Stimulated activated CD4-positive, alpha-beta T cell treated with anti-CD3 and anti-CD28 coated beads, Interleukin-1b, Interleukin-23, amount 100 ng/mL, for 24 hours (primary cell): ENCODE data around the gene MYL11.
"Not testable (repeated sequence)": the region's sequence is repeated elsewhere in the genome, so short reads cannot be mapped to it uniquely, and the experiment has no call there.

ENCODE experiments used
- DNase-seq, 4 experiments: peaks; one replicate each; pipeline ENCODE4 v3.0.0-alpha.2; 2020; ENCODE audit warnings: low read depth in 4 of 4, low spot score in 1 of 4

Gene MYL11, protein sequence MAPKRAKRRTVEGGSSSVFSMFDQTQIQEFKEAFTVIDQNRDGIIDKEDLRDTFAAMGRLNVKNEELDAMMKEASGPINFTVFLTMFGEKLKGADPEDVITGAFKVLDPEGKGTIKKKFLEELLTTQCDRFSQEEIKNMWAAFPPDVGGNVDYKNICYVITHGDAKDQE

GRCh38 chr16:30374538-30374937, at the start of gene MYL11:
TSS of gene MYL11 (plus strand) at chr16:30374802. CDS start at chr16:30374858, 56 bp downstream.
- DNase-seq = no peak

- peak; percentile 50 to 78 (median 64) for DNase-seq
These were observed 40.1 kb upstream of the MYL11 start for GRCh38 chr16:30334473-30334989.

DNA sequence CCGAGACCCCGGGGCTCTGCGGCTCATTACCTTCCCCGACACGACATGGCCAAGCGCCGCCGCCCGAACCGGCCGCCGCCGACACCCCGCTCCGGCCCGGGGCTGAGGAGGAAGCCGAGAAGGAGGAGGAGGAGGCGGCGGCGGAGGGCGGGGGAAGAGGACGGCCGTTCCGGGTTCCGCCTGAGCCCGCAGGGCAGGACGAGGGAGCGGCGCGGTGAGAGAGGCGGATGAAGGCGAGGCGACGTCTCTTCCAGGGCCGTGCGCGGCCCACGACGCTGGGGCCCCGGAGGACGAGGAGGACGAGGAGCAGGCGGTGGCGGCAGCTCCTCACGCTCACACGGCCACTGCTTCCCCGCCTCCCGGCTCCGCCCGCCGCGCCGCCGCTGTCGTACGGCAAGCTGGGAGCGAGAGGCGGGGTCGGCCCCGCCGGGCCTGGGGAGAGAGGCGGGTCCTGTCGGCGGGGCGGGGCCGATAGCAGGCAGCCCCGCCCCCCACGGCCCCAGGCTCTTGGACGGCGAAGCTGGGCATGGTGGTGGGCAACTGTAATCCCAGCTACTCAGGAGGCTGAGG, 39.5 kb upstream of the MYL11 start:
- peak; percentile 58 to 79 (median 66) for DNase-seq

DNA sequence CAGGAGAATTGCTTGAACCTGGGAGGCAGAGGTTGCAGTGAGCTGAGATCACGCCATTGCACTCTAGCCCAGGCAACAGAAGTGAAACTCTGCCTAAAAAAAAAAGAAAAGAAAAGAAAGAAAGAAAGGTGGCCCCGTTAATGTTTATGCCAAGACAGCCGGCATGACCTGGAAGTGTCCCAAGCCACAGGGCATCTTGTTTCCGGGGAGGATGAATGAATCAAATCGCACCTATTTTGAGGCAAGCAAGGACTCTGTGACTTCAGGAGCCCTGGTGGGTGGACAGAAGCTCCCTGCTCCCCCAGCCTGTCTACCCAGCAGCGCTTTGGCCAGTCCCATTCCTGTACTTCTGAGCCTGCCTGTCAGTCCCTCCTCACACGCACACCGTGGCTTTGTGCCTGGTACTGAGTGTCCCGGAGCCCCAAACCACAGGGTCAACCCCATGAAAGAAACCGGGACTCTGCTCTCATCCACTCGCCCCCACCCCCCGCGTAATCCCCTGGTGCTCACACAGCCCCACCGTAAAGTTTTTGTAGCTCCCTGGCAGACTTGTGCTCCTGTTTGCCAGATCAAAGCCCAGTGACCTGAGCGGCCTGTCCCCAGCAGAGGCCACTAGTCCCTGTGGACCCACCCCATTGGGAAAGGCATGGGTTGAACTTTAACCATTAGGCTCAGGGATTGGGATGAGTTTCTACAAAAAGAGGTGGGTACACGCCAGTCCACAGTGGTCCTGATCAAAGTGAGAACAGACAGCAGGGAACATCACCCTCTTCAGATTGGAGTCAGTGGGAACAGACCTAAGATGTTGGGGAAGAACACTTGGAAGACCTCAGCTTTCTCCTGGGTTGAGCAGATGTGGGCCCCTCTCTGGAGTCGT, 38.8 kb upstream of the MYL11 start:
- no peak for DNase-seq

DNA sequence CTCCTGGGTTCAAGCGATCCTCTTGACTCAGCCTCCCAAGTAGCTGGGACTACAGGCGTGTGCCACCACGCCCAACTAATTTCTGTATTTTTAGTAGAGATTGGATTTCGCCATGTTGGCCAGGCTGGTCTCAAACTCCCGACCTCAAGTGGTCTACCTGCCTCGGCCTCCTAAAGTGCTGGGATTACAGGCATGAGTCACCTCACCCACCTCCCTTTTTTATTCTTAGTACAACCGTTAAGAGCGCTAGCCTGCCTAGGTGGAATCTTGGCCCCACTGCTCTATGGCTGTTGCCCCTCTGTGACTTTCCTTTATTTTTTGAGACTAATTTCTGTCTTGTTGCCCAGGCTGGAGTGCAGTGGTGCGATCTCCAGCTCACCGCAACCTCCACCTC, 36.6 kb upstream of the MYL11 start:
- not testable (repeated sequence) for DNase-seq

GRCh38 chr16:30338715-30339114, 35.9 kb upstream of the MYL11 start:
- not testable (repeated sequence) for DNase-seq

DNA sequence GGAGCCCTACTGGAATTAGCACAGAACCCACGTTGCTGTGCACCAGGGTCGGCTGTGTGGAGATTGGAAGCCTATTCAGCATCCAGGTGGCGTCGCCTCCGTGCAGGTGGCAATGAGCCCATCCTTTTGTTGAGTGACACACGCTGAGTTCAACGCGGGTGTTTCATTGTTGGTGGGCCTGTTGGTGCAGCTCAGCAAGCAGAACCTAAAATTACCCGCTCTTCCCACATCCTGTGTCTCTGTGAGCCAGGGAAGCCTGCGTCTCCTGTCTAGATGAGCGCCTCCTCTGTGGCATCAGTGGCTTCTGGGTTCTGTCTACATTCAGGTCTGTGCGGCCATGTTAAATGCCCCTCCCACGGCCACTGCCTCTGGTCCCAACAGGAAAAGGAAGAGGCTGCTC, 34.0 kb upstream of the MYL11 start:
- no peak for DNase-seq

GRCh38 chr16:30341971-30342370, 32.6 kb upstream of the MYL11 start:
- not testable (repeated sequence) for DNase-seq

- no peak for DNase-seq
These were observed 31.7 kb upstream of the MYL11 start for GRCh38 chr16:30342751-30343490.

DNA sequence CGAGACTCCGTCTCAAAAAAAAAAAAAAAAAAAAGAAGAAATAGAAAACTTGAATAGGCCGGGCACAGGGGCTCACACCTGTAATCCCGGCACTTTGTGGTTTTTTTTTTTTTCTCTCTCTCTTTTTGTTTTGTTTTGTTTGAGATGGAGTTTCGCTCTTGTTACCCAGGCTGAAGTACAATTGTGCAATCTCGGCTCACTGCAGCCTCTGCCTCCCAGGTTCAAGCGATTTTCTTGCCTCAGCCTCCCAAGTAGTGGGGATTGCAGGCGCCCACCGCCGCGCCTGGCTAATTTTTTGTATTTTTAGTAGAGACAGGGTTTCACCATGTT, 31.1 kb upstream of the MYL11 start:
- not testable (repeated sequence) for DNase-seq

DNA sequence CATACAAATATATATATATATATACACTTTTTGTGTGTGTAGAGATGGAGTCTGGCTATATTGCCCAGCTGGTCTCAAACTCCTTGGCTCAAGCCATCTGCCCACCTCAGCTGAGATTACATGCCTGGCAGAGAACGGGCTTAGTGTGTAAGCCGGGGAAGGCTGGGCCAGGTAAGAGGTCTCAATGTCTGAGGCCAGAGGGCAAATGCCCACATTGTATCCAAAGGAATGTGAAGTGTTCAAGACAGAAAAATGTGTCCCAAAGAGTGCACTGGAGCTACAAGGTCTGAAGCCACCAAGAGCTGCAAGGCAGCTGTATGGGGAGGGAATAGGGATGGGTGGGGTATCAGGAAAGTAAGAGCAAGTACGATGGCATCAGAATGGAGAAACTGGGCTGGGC, 28.3 kb upstream of the MYL11 start:
- no peak for DNase-seq

DNA sequence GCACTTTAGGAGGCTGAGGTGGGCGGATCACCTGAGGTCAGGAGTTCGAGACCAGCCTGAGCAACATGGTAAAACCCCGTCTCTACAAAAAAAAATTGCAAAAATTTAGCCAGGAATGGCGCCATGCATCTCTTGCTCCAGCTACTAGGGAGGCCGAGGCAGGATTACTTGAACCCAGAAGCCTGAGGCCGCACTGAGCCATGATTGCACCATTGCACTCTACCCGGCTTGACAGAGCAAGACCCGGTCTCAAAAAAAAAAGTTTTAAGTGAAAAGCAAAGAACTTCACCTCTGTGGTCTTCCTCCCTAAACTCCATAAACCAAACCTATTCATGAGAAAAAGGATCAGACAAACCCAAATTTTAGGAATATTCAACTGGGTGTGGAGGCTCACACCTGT, 26.5 kb upstream of the MYL11 start:
- no peak for DNase-seq

DNA sequence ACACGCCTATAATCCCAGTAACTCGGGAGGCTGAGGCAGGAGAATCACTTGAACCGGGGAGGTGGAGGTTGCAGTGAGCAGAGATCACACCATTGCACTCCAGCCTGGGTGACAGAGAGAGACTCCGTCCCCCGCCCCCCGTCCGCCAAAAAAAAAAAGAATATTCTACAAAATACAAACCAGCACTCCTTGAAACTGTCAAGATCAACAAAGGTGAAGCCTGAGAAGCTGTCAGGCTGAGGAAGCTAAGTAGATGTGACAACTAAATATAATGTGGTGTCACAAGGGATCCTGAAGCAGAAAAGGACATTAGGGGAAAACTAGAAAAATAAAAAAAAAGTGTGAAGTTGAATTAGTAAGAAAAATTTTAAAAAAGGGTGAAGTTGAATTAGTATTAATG, 25.7 kb upstream of the MYL11 start:
- no peak for DNase-seq

GRCh38 chr16:30349675-30350074, 24.9 kb upstream of the MYL11 start:
- no peak for DNase-seq

DNA sequence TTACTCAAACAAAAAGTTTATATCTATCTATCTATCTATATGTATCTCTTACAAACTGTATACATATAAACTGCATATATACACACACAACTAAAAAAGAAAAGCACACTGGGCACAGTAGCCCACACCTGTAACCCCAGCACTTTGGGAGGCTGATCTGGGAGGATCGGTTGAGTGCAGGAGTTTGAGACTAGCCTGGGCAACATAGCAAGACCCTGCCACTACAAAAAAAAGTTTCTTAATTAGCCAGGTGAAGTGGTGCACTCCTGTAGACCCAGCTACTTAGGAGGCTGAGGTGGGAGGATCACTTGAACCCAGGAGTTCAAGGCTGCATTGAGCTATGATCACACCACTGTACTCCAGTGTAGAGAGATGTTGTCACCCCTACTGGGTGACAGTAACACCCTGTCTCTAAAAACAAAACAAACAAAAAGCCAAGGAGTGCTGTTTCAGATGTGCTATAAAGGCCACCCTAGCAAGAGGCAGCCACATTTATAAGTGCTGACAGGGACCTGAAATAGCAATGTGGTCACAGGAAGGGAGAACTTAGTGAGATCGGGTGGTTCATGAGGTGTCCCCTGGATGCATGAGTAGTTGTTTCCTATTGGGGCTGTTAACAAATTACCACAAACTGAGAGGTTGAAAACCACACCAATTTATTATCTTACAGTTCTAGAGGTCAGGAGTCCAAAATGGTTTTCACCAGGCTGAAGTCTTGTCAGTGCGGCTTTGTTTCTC, 24.3 kb upstream of the MYL11 start:
- DNase-seq = no peak

DNA sequence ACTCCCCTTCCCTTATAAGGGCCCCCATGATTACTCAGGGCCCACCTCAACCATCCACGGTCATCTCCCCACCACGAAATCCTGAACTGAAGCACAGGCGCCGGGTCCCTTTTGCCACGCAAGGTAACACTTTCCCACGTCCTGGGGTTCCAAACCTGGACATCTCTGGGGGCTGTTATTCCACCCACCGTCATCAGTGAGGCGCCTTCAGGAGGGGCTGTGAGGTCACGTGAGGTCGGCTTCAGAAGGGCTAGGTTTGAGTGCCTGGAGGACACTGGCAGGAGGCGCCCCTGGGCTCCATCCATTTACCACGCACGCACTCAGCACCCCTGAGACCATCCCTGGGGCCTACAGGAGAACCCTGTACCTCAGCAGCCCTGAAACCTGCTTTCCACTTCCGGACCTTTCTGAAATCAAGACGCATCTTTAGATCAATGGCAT, 23.6 kb upstream of the MYL11 start:
- no peak for DNase-seq

DNA sequence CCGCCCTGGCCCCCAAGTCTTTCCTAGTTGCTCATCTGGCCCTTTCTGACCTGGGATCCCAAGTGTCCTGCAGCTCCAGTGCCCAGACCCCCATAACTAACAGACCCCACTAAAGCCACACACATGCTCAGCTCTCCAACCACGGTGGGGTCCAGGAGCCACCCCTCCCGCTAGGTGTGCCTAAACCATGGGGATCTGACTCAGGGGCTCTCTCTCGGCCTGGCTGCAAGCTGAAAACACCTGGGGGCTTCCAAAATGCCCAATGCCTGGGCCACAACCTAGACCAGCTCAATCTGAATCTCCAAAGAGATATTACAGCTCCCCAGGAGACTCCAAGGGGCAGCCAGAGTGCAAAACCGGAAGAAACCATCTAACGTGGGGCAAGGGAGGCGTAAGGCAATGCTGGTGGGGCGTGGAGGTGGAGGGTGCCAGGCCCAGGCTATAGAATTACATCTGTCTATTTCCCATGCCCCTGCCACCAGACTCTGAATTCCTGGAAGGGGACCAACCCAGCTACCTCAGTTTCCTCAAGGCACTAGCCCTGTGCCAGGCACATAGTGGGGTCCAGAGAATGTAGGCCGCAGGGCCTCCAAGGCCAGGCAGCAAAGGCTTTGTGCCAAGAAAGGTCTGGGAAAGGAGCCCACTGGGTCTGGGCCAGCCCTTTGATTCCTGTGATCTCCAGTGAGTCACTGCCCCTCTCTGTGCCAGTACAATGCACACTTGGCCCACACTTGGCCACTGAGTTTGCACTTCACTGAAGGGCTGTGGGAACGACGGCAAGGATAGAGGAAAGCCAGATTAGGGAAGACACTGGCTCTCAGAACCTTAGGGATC, 22.8 kb upstream of the MYL11 start:
- no peak for DNase-seq

GRCh38 chr16:30352488-30353401, 21.9 kb upstream of the MYL11 start:
- DNase-seq = no peak
